Testis (tissue), 2 donors: ENCODE results near the gene CAMTA1.

Experiments
- CTCF ChIP-seq, 3 experiments: fragments of 450-650 bp in 2 of 3; fragments of 200-600 bp in 1 of 3; sonication (generic) in 1 of 3; IDR thresholded peaks; one replicate each; pipeline ENCODE4 v1.5.1; 2016 to 2019; ENCODE audit warnings: antibody characterized with exemption in 3 of 3, mild to moderate bottlenecking in 2 of 3, moderate library complexity in 1 of 3
- POLR2A ChIP-seq: fragments of 450-650 bp; IDR thresholded peaks from one replicate; pipeline ENCODE4 v1.6.1; 2017; ENCODE audit warnings: antibody characterized with exemption, mild to moderate bottlenecking, moderate library complexity

DNA sequence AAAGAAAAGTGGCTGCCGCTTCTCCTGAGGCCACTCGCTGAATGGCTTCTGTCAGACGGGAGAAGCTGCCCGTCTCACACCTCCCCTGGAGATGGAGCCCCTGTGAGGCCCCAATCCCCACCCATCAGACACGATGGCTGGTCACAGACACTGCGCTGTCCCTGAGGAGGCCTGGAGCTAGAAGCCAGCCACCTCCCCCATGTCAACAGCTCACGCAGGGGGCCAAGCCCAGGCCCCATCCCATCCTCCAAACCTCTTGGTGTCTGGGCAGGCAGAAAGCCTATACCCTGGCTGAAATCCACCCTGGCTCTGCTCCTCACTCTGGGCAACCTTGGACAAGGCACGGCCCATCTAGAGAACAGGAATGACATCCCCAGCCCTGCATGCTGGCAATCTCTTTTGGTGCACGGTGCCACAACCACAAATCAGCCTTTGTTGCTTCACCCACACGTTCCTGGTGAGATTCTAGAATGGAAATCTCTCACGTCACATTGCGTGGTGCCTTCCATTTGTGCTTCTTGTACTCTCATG lies 711.9 kb downstream of the CAMTA1 start:
- TF ChIP-seq CTCF (IDR thresholded peaks at IDR 0.05) (no peak), POLR2A (no peak)
